Measurements from ENCODE around the gene ITPR1.
A peak's percentile ranks its signal among the peaks of the same experiment; 100 is the strongest.

ITPR1 gene

GRCh38 chr3:4749567-4750002 is 256.4 kb downstream of the ITPR1 start:
- H3K4me2 ChIP-seq (ENCODE audit: low read depth, low read length, poor library complexity, severe bottlenecking): peak overlapping the region; percentile 40
- TF ChIP-seq CTCF (conservative IDR thresholded peaks at IDR 0.05; ENCODE audit: low read length) (no peak), EZH2phosphoT487 (IDR thresholded peaks at IDR 0.05; ENCODE audit: borderline replicate concordance) (no peak)

GRCh38 chr3:4750306-4750968 is 257.3 kb downstream of the ITPR1 start:
- Histone ChIP-seq H2AFZ (ENCODE audit: low read length) (no peak overlapping the region), H3F3A (ENCODE audit: low read depth) (no peaks in the 10 kb centered on the region), H3K27me3 (ENCODE audit: insufficient read depth, low read length, poor library complexity, severe bottlenecking) (no peaks in the 10 kb centered on the region), H4K20me1 (ENCODE audit: insufficient read depth, low read length, poor library complexity, severe bottlenecking) (no peaks in the 10 kb centered on the region), H3K4me1 (ENCODE audit: insufficient read depth, low read length, poor library complexity, severe bottlenecking) (peaks cover 35% of the 10 kb centered on the region), H3K79me2 (ENCODE audit: insufficient read depth, low read length) (no peaks in the 10 kb centered on the region), H3K4me3 (ENCODE audit: low read length, poor library complexity, severe bottlenecking) (peak overlapping the region; percentile 23), H3K9me3 (ENCODE audit: insufficient read depth, low read depth, low read length) (no peaks in the 10 kb centered on the region), H3K9ac (ENCODE audit: low read depth, low read length, poor library complexity, severe bottlenecking) (peak overlapping the region; percentile 58), H3K36me3 (ENCODE audit: insufficient read depth, low read length) (peaks cover 7% of the 10 kb centered on the region; the same call in 1 of the 2 replicates), H3K9me2 (replicated peaks; ENCODE audit: low read depth, low read length) (no peaks in the 10 kb centered on the region), H3K4me2 (ENCODE audit: low read depth, low read length, poor library complexity, severe bottlenecking) (peak overlapping the region; percentile 40)
- TF ChIP-seq CTCF (conservative IDR thresholded peaks at IDR 0.05; ENCODE audit: low read length): no peak
- no peak for TF ChIP-seq EZH2phosphoT487 (IDR thresholded peaks at IDR 0.05; ENCODE audit: borderline replicate concordance)

More at GRCh38 chr3:4749567-4750002, 256.4 kb downstream of the ITPR1 start:
- H2AFZ ChIP-seq (ENCODE audit: low read length): no peak overlapping the region
- H3K9ac ChIP-seq (ENCODE audit: low read depth, low read length, poor library complexity, severe bottlenecking): no peak overlapping the region
- H3K9me3 ChIP-seq (ENCODE audit: insufficient read depth, low read depth, low read length): no peaks in the 10 kb centered on the region
- H3K9me2 ChIP-seq (replicated peaks; ENCODE audit: low read depth, low read length): no peaks in the 10 kb centered on the region
- peaks cover 35% of the 10 kb centered on the region for H3K4me1 ChIP-seq (ENCODE audit: insufficient read depth, low read length, poor library complexity, severe bottlenecking)
- H3K36me3 ChIP-seq (ENCODE audit: insufficient read depth, low read length): peaks cover 5% of the 10 kb centered on the region; the same call in 1 of the 2 replicates
- H4K20me1 ChIP-seq (ENCODE audit: insufficient read depth, low read length, poor library complexity, severe bottlenecking): no peaks in the 10 kb centered on the region
- H3K4me3 ChIP-seq (ENCODE audit: low read length, poor library complexity, severe bottlenecking): no peak overlapping the region
- no peaks in the 10 kb centered on the region for H3F3A ChIP-seq (ENCODE audit: low read depth)
- no peaks in the 10 kb centered on the region for H3K27me3 ChIP-seq (ENCODE audit: insufficient read depth, low read length, poor library complexity, severe bottlenecking)
- no peaks in the 10 kb centered on the region for H3K79me2 ChIP-seq (ENCODE audit: insufficient read depth, low read length)

GRCh38 chr3:4751029-4751501 is 257.9 kb downstream of the ITPR1 start:
- Histone ChIP-seq H3K4me1 (ENCODE audit: insufficient read depth, low read length, poor library complexity, severe bottlenecking) (peaks cover 35% of the 10 kb centered on the region), H3K9me3 (ENCODE audit: insufficient read depth, low read depth, low read length) (no peaks in the 10 kb centered on the region), H3K36me3 (ENCODE audit: insufficient read depth, low read length) (peaks cover 13% of the 10 kb centered on the region; the same call in 1 of the 2 replicates), H3K9me2 (replicated peaks; ENCODE audit: low read depth, low read length) (no peaks in the 10 kb centered on the region), H3F3A (ENCODE audit: low read depth) (no peaks in the 10 kb centered on the region), H3K9ac (ENCODE audit: low read depth, low read length, poor library complexity, severe bottlenecking) (peak overlapping the region; percentile 58), H3K4me2 (ENCODE audit: low read depth, low read length, poor library complexity, severe bottlenecking) (peak overlapping the region; percentile 40), H3K27me3 (ENCODE audit: insufficient read depth, low read length, poor library complexity, severe bottlenecking) (no peaks in the 10 kb centered on the region), H2AFZ (ENCODE audit: low read length) (no peak overlapping the region), H3K79me2 (ENCODE audit: insufficient read depth, low read length) (no peaks in the 10 kb centered on the region), H3K4me3 (ENCODE audit: low read length, poor library complexity, severe bottlenecking) (peak overlapping the region; percentile 23), H4K20me1 (ENCODE audit: insufficient read depth, low read length, poor library complexity, severe bottlenecking) (no peaks in the 10 kb centered on the region)
- no peak for TF ChIP-seq CTCF (conservative IDR thresholded peaks at IDR 0.05; ENCODE audit: low read length)
- no peak for TF ChIP-seq EZH2phosphoT487 (IDR thresholded peaks at IDR 0.05; ENCODE audit: borderline replicate concordance)

Measured in Loucy (cell line).